Neural cell (in vitro differentiated cells): ENCODE data around the gene CACNA1H.

Experiments
- CTCF ChIP-seq: fragments of 450-650 bp; IDR thresholded peaks from 2 replicates; pipeline ENCODE4 v1.5.1; 2014; ENCODE audit warnings: antibody characterized with exemption, mild to moderate bottlenecking, moderate library complexity; ENCODE audit not compliant: poor library complexity, severe bottlenecking
- EP300 ChIP-seq: fragments of 450-650 bp; conservative IDR thresholded peaks from 2 replicates; pipeline ENCODE4 v1.6.1; 2014; ENCODE audit warnings: antibody characterized with exemption, mild to moderate bottlenecking, moderate library complexity; ENCODE audit not compliant: poor library complexity, severe bottlenecking
- EZH2 ChIP-seq: fragments of 200-600, 300-800 bp; shearing (Covaris generic), sonication (generic); IDR thresholded peaks from 2 replicates; pipeline ENCODE4 v1.6.1; 2014; ENCODE audit warnings: antibody characterized with exemption, low read length, borderline replicate concordance, mild to moderate bottlenecking; ENCODE audit not compliant: insufficient read depth, poor library complexity, severe bottlenecking
- POLR2AphosphoS5 ChIP-seq: IDR thresholded peaks from 2 replicates; pipeline ENCODE4 v1.6.1; 2012
- RAD21 ChIP-seq: fragments of 450-650 bp; conservative IDR thresholded peaks from 2 replicates; pipeline ENCODE4 v1.6.1; 2014; ENCODE audit warnings: antibody characterized with exemption, mild to moderate bottlenecking, moderate library complexity
- SMC3 ChIP-seq: fragments of 450-650 bp; conservative IDR thresholded peaks from 2 replicates; pipeline ENCODE4 v1.6.1; 2014; ENCODE audit warnings: antibody characterized with exemption, mild to moderate bottlenecking, moderate library complexity; ENCODE audit not compliant: poor library complexity
- TAF1 ChIP-seq: IDR thresholded peaks from 2 replicates; pipeline ENCODE4 v1.6.1; 2012; ENCODE audit warnings: low read depth

GRCh38 chr16:1167276-1168107 is 14.6 kb downstream of the CACNA1H start:
- TF ChIP-seq CTCF (no peak), TAF1 (no peak), RAD21 (no peak), EP300 (no peak), SMC3 (no peak), POLR2AphosphoS5 (no peak), EZH2 (no peak)
